HG03108 (cell line): ENCODE data around the gene SMPD1.
A peak's percentile ranks its signal among the peaks of the same experiment; 100 is the strongest.

Experiments used
- ATAC-seq: cut with Tn5 transposase; IDR thresholded peaks from one replicate; pipeline ENCODE4 v1.9.1; 2021; ENCODE audit warnings: moderate library complexity; ENCODE audit not compliant: unreplicated experiment

SMPD1 gene

GRCh38 chr11:6389905-6390717 is at the start of gene SMPD1:
Gene SMPD1, plus strand, starts transcription at chr11:6390474. Its CDS starts 125 bp downstream, at chr11:6390599.
- peak; percentile 97 for ATAC-seq

DNA sequence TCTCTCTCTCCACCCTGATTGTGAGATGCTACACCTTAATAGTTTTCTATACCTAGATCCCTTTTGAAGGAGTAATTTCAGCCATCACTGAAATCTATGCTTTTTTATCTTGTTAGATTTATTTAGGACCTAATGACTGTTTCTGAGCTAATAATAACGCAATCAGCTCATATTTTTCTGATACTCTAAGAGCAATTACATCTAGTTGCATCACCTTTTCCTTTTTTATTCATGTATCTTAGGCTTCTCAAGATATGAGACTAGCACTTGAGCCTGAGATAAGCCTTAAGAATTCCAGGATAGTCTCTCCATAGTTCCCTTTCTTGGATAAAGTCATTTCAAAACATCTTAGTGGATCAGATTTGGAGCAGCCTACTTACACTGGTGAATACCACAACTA is 44.9 kb upstream of the SMPD1 start:
- ATAC-seq: no peak

- no peak for ATAC-seq
These were observed 40.2 kb upstream of the SMPD1 start for GRCh38 chr11:6350043-6350442.

DNA sequence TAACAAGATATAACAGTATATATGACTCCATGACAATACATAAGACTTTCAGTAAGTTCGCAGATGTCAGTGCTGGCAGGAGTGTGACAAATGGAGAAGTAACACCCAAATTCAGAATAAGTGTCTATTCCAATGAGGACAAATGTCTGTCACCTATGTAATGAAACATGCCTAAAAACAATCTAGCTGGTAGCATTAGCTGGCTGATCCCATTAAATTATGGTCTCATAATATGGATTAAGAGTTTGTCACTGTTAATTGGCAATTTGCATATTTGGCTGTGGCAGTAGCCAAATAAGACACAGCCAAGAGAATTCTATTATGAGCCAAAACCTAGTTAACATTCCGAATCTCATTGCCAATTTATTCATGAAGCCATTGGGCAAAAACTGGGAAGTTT is 39.8 kb upstream of the SMPD1 start:
- no peak for ATAC-seq

GRCh38 chr11:6351782-6352382 is 38.4 kb upstream of the SMPD1 start:
- no peak for ATAC-seq

DNA sequence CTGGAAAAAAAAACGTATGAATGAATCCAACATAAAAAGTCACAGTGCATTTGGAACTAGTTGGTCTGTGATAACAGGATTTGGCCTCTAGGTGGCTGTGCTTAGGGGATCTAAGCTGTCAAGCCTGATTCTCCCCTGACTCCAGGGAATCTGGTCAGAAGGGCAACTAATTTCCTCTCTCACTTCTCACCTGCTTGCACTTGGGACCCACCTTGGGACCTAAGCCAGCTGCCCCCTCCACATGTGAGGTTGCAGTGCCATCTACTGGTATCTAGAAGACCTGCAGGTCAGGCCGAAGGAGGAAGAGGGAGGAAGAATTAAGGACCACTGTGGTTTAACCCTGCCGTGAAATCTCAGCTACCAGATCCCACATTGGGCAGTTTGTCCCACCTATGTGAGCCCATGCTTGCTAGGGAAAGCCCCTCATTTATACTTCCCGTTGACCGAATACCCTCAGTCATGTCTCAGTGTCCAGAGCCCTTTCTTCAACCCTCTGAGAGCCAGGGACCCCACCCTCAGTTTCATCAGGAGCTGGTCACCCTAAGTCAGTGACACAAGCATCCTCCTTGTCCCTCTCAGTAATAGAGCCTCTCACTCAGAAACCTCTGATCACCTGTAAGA is 36.8 kb upstream of the SMPD1 start:
- peak; percentile 71 for ATAC-seq

GRCh38 chr11:6354651-6355485 is 35.4 kb upstream of the SMPD1 start:
- no peak for ATAC-seq

DNA sequence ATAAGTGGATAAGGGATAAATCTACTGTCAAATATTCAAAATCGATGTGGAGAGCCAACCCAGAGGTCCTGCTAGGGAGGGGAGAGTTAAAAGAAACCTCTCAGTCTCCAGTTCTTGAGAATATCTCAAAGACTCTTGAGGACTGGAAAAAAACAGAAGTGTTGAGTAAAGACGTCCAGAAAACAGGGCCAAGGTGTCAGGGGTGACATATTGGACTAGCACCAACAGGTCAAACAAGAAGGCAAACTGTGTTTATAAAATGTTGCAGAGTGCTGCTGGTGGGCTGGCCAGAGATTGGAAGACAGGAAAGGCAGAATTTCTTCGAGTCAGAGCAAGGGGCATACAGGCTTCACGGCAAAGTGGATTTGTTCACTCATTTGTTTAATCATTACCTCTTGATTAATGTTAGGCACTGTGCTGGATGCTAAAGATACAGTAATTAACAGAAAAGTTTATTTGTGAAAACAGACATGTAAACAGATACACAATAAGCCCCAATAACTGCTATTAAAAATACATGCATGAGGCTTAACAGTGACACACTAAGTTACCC is 33.7 kb upstream of the SMPD1 start:
- ATAC-seq: no peak

DNA sequence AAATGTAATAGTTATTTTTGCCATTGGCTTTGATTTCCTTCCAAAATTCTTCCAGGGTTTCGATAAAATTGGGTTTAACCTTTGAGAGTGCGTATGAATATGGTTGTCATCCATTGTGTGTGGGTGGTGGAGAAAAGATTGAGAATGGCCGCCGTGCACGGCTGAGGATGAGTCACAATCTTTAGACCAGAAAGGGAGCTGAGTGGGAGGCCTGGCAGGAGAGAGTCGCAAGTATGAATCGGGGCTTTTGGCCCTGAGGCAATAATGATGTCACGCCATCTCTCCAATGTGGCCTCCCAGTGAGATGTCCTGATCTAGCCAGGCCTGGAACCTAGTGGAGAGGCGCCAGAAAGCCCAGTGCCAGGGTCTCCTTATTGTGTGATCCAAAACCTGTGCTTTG is 33.1 kb upstream of the SMPD1 start:
- ATAC-seq: no peak

GRCh38 chr11:6360183-6360582 is 30.1 kb upstream of the SMPD1 start:
- no peak for ATAC-seq

DNA sequence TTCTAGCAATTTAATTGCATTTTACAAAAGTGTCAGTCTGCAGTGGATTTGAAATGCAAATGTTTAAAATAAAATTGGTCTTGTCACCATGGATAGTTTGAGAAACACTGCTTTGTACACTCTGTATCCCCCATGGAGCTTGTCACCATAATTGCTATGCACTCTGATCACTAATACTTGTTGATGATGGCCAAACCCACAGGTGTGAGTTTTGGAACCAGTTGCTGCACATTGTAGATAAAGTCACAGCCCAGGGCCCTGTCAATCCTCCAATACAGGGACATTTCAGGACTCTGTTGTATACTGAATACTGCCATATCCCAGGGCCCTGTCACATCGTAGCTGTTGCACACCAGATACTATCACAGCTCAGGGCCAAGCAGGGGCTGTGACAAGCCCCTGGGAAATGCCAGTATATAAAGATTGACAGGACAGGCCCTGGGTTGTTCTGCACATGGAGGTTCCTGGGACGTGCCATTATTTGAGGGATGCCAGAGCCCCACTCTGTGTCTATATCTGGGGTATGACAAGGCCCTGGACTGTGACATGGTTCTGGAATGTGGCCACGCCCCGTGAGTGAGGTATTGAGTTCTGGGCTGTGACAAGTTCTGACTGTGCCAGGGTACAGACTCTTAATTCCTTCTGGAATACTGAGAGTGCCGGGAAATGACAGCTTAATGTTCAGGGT is 27.9 kb upstream of the SMPD1 start:
- ATAC-seq: no peak

- ATAC-seq: peak; percentile 64
These were observed 27.2 kb upstream of the SMPD1 start for GRCh38 chr11:6362873-6363678.

- ATAC-seq: no peak
These were observed 24.6 kb upstream of the SMPD1 start for GRCh38 chr11:6365659-6366058.

- no peak for ATAC-seq
These were observed 18.4 kb upstream of the SMPD1 start for GRCh38 chr11:6371825-6372224.

DNA sequence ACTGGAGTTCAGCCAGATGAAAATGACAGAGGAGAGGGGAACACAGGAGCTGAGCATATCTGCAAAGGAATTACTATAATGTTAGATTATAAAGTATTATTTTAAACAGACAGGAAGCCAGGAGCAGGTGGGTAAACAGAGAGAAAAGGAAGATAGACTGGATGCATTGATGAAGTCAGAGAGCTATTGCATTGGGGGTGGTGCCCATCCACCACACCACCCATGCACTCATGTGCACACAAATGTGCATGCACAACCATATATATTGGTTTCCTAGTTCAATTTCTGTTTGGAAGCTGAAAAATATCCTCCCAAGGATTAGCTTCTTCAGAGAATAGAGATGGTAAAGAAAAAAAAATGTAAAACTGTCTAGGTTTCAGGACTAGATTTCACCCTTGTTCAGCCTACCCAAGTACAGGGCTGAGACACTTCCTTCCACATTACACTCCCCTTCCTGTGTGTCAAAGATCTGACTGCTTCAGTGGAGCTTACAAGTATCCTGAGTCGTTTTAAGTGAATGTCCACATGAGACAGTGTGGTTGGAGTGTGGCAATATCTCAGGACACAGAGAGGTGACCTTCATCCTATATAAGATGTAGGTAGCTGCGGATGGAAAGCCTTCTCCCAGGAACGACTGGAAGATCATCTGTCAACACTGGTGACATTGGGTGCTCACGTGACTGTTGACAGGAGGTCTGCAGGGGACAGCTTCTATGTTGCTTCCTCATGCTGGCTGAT is 12.2 kb upstream of the SMPD1 start:
- ATAC-seq: no peak

GRCh38 chr11:6378640-6378989 is 11.7 kb upstream of the SMPD1 start:
- no peak for ATAC-seq

GRCh38 chr11:6385046-6385777 is 5.1 kb upstream of the SMPD1 start:
- ATAC-seq: no peak
